Activated T-cell treated with anti-CD3 and anti-CD28 coated beads for 4 hours (primary cell): Measurements from ENCODE around the gene MC1R.
A peak's percentile ranks its signal among the peaks of the same experiment; 100 is the strongest.
"Not testable (repeated sequence)": the region's sequence is repeated elsewhere in the genome, so short reads cannot be mapped to it uniquely, and the experiment has no call there.

ENCODE experiments used
- DNase-seq: peaks from one replicate; pipeline ENCODE4 v3.0.0-alpha.2; 2020

MC1R gene

DNA sequence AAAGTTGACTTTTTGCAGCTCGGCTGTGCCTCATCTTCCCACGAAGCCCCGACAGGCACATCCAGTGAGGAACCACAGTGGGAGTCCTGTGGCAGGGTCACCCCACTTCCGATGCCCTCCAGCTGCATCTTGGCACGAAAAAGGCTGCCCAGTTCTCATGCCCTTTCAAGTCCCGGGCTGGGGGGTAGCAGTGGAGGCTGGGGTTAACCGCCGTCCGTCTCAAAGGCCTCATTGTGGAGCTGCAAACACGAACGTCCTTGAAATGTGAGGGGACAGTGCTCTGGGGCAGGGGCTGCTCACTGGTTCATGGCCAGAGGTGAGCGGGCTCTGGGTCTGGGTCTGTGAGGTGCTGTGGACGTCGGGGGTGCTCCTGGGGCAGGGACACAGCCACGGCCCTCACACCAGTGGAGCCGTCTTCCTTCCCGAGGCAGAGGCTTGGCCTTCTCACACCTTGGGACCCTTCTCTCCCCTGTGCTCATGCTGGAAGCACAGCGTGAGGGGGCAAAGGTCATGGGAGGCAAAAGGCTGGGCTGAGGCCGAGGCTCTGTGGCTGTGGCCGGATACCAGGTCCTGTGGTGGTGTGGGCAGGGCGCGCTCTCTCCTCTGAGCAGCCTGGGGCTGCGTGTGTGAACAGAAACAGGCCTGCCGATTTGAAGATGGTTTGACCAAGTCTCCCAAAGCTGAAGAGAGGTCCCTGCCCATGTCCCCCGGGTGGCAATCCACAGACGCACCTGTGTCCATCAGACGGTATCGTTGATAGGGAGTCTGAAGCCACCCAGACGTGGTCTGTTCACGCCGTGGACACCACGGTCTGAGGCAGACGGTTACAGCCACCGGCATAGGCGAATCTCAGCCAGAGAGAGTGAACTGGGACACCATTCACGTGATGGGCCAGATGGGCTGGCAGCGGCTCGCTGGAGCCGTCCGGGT lies 3.1 kb upstream of the MC1R start:
- DNase-seq = no peak

DNA sequence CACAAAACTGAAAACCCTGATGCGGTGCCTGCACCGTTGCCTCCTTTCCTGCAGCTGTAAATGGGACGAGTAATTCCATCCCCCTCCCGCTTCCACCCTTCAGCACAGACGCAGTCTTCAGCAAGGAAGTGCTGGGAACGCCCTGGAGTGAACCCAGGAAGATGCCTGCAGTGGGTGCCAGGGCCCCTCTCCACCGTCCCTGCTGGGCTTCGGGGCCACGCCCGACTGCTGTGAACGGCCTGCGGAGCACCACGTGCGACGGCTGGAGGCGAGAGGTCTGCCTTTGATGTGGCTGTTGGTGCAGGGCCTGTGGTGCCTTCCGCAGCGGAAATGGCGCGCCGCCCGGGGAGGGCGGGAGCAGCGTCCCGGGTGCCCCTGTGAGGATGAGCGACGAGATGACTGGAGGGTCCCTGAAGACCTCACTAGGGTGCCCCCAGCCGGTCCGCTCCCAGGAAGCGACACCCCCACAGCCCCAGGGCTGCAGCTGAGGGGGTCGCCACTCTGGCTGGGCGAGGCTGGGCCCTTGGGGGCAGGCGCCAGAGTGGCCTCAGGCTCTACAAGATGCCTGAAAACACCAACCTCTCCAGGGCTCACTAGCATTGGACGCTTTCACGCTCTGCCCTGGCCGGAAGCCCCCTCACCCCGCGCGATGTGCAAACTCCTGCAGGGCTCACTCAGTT lies 749 bp upstream of the MC1R start:
- DNase-seq = peak; percentile 33

DNA sequence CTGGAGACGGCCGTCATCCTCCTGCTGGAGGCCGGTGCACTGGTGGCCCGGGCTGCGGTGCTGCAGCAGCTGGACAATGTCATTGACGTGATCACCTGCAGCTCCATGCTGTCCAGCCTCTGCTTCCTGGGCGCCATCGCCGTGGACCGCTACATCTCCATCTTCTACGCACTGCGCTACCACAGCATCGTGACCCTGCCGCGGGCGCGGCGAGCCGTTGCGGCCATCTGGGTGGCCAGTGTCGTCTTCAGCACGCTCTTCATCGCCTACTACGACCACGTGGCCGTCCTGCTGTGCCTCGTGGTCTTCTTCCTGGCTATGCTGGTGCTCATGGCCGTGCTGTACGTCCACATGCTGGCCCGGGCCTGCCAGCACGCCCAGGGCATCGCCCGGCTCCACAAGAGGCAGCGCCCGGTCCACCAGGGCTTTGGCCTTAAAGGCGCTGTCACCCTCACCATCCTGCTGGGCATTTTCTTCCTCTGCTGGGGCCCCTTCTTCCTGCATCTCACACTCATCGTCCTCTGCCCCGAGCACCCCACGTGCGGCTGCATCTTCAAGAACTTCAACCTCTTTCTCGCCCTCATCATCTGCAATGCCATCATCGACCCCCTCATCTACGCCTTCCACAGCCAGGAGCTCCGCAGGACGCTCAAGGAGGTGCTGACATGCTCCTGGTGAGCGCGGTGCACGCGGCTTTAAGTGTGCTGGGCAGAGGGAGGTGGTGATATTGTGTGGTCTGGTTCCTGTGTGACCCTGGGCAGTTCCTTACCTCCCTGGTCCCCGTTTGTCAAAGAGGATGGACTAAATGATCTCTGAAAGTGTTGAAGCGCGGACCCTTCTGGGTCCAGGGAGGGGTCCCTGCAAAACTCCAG lies 1.1 kb downstream of the MC1R start:
- DNase-seq = no peak

DNA sequence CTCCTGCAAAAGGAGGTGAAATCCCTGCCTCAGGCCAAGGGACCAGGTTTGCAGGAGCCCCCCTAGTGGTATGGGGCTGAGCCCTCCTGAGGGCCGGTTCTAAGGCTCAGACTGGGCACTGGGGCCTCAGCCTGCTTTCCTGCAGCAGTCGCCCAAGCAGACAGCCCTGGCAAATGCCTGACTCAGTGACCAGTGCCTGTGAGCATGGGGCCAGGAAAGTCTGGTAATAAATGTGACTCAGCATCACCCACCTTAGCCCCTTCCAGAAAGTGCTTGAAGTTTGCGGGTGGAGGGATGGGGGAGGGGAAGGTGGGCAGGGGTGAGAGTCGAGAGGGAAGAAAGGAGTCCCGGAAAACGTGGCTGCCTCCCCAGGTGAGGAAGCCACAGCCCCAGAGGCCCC lies 2.1 kb downstream of the MC1R start:
- no peak for DNase-seq

DNA sequence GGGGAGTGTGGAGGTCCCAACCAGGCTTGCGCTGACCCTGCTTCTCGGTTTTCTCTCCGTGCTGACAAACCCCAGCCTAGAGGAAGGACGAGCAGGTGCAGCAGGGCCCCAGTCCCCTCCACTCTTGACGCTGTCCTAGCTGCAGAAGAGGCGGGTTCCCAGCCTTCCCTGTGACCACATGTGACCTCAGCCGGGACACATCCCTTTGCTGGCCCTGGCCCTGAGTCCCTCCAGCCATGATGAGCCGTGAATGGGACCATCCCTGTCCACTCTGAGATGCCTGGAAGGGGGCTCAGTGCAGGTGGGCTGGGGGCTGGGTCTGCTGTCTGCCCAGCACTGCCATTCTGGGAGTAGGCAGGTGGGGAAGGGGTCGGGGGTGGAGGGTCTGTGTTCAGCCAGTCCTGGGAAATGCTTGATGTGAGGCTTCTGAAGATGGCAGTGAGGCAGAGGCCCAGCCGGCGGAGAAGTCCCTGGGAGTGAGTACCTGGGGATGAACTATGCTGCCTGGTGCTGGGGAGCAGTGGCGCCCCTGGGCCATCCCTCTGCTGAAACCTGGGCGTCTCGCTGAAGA lies 2.6 kb downstream of the MC1R start:
- no peak for DNase-seq

- DNase-seq = no peak
These were observed 3.2 kb downstream of the MC1R start for GRCh38 chr16:89921702-89922476.

DNA sequence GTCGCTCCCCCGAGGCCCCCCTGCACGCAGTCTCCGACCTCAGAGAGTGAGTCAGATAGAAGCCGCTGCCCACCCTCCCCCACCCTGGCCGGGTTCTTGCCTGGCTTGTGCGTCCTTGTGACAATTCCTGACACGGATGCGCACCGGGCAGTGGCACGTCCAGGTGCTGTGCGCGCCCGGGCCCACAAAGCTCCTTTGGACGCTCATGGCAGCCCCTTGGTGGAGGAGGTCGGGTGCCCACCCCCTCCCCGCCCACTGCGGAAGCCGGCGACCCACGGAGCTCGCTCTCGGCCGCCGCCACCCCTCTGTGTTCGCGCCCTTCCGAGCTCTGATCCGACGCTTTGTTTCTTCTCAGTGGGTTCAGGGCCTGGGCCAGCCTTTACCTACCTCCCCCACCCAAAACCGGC lies 3.8 kb downstream of the MC1R start:
- DNase-seq = no peak

DNA sequence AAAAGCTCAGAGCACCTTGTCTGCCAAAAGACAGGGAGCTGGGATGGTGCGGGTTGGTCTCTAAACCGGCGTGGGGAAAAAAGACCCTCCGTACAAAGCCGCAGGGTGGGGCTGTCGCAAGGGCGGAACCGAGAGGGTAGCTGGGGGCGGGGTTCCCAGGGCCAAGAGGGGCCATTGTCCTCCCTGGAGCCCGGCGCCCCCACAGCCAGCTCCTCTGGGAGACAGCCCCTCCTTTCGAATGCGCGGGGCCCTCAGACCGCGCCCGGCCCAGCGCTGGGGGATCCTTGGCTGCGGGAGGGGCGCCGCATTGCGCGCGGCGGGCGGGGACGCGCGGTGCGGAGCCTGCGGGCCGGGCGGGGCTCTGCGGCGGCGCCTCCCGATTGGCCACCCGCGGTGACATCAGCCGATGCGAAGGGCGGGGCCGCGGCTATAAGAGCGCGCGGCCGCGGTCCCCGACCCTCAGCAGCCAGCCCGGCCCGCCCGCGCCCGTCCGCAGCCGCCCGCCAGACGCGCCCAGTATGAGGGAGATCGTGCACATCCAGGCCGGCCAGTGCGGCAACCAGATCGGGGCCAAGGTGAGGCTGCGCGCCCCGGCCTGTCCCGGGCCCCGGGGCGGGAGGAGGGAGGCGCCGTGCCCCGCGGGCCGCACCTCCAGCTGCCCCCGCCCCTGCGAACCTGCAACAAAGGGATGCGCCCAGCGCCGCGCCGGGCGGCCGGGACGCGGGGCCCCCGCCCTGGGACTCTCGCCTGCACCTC lies 4.4 kb downstream of the MC1R start, which contains the start of gene TUBB3:
Gene TUBB3, plus strand, starts transcription at position 459 of the 756 bp plus-strand sequence. Its CDS starts 60 bp downstream, at position 519.
- DNase-seq = no peak

GRCh38 chr16:89923640-89924296 lies 5.1 kb downstream of the MC1R start:
- no peak for DNase-seq

DNA sequence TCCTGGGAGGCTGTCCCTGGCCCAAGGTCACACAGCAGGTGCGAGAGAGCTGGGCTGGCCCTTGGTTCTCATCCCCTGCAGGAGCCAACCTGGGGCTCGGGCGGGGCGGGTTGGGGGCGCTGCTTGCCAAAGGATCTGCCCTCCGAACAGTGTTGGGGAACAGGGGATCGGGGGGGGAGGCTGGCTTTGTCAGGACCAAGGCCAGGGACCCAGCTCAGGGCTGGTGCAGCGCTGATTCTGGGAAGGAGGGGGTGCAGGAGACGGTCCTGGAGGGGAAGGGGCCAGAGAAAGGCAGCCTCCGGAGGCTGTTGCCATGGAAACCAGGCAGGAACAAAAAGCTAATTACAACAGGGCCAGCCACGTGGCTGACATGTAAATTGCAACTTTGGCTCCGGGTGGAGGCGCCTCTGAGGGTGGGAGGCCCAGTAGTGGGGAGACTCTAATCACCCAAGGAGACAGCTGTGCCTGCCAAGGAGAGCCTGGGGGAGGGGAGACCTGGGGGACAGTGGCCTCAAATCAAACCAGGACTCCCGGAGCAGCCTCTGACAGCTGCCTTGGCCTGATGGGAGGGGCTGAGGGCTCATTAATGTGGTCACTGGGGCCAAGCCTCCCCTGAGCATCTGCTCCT lies 5.7 kb downstream of the MC1R start:
- DNase-seq = no peak

DNA sequence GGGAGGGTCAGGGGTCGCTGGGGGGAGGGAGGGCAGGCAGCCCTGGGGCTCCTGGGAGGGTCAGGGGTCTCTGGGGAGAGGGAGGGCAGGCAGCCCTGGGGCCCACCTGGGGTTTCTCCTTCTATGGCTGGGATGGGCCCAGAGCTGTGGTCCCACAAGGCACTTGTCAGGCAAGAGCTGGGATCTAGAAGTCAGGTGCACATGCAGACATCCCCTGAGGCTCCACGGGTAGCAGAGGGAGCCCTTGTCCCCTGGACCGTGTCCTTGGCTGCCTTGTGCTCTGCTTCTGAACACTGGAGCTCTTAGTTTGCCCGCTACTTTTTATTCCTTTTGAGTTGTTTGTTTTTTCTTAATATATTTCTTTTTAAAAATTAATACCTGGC lies 6.3 kb downstream of the MC1R start:
- no peak for DNase-seq

DNA sequence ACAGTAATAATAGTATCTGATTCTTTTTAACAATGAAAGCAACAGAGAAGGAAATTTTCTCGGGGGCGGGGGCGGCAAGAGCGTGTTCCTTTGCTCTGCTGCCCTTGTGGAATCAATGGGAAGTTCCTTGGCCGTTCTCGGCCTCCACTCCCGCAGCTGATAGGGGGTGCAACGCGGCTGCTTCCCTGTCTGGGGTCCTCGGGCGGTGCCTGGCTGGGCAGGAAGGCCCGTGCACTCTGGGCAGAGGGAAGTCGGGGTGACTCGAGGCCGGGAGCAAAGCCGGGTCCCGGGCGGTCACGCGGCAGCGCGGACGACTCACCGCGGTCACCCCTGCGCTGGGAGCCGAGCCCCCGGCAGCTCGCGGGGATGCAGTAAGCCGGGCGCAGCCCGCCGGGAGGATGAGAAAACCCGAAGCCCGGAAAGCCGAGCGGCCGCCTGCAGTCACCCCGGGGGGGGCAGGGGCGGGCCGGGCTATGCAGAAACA lies 7.0 kb downstream of the MC1R start:
- no peak for DNase-seq

GRCh38 chr16:89931305-89931896 lies 12.7 kb downstream of the MC1R start:
- no peak for DNase-seq

DNA sequence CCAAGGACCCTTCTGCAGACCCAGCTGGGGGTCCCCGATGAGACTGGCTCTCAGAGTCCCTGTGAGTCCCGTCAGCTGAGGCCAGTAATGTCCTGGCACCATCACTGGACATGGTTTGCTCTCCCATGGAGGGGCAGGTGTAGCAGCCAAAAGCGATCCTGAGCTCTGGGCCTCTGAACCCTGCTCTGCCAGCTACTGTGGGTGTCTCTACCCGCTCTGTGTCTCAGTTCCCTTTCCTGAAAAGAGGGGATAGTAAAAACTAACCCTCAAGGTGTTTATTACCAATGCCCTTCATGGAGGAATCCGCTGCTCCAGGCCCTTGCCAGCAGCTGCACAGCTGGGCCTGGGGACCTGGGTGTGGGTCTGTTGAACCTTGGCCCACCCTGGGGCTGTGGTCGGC lies 13.3 kb downstream of the MC1R start:
- DNase-seq = no peak

DNA sequence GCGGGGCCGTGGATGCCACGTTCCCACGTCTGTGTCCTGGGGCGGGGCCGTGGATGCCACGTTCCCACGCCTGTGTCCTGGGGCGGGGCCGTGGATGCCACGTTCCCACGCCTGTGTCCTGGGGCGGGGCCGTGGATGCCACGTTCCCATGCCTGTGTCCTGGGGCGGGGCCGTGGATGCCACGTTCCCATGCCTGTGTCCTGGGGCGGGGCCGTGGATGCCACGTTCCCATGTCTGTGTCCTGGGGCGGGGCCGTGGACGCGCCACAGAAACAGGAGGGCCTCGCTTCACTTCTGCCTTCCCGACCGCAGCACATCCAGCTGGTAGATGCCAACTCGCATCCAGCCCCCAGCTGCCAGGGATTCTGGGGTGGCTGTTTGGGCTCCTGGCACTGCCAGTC lies 15.4 kb downstream of the MC1R start:
- DNase-seq = not testable (repeated sequence)

- DNase-seq = no peak
These were observed 16.2 kb downstream of the MC1R start for GRCh38 chr16:89934611-89935553.

GRCh38 chr16:89935620-89936019 lies 17.0 kb downstream of the MC1R start:
- not testable (repeated sequence) for DNase-seq

- no peak for DNase-seq
These were observed 17.4 kb downstream of the MC1R start for GRCh38 chr16:89936034-89936433.
